Measurements from ENCODE around the gene GALNTL6. TPM values are rescaled to one million over a fixed set of nuclear protein-coding genes. Genes with fewer than 3 reads are reported as not detected.

GALNTL6 gene
- total and polyA plus RNA-seq, 3 donors from 2014 or later = 2.9 to 6.2 (median 4.9) TPM

GRCh38 chr4:172035562-172035961, 222.4 kb downstream of the GALNTL6 start:
- WGBS, 2 donors = 87 to 96% methylated on average over 2 of the region's 2 CpGs

GRCh38 chr4:172040766-172041165, 227.6 kb downstream of the GALNTL6 start:
- no peaks in the 10 kb centered on the region for H3K9me3 ChIP-seq
- TF ChIP-seq CTCF (IDR thresholded peaks at IDR 0.05) = no peak
- TF ChIP-seq POLR2A (IDR thresholded peaks at IDR 0.05) = no peak
- no peaks in the 10 kb centered on the region for H3K27me3 ChIP-seq
- no peak for DNase-seq
- no peaks in the 10 kb centered on the region for H3K36me3 ChIP-seq (ENCODE audit: low read depth, missing control alignments)
- no peaks in the 10 kb centered on the region for H3K4me1 ChIP-seq
- intact Hi-C loops (cut with DNase I; ENCODE audit: low total_unique reads) = no loop called here
- no peak overlapping the region for H3K4me3 ChIP-seq
- H3K27ac ChIP-seq = no peak overlapping the region

More at GRCh38 chr4:172035562-172035961, 222.4 kb downstream of the GALNTL6 start:
- TF ChIP-seq POLR2A (IDR thresholded peaks at IDR 0.05) (no peak), CTCF (IDR thresholded peaks at IDR 0.05) (no peak)
- no peaks in the 10 kb centered on the region for H3K9me3 ChIP-seq
- no peaks in the 10 kb centered on the region for H3K27me3 ChIP-seq
- no peak overlapping the region for H3K4me3 ChIP-seq
- H3K4me1 ChIP-seq = no peaks in the 10 kb centered on the region
- intact Hi-C loops (cut with DNase I; ENCODE audit: low total_unique reads) = no loop called here
- no peak overlapping the region for H3K27ac ChIP-seq
- no peak for DNase-seq
- no peaks in the 10 kb centered on the region for H3K36me3 ChIP-seq (ENCODE audit: low read depth, missing control alignments)

DNA sequence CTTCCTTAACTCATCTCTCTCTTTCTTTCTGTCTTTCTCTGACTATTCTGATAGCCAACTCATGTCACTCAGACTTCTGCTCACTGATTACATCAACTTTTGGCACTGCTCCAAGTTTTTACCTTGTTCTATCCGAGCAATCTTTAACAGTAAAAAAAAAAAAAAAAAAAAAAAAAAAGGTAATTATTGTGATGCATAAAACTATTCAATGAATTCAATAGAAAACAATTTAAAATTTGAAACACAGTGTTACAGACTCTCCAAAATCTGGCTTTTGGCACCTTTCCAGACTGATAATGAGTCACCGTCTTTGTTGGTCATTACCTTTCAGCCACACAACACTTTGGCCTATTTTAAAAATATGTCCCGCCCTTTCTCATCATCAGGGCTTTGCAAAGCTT, 229.5 kb downstream of the GALNTL6 start:
- 64 to 66% methylated on average over 3 of the region's 3 CpGs for WGBS, 2 donors
- Histone ChIP-seq H3K27me3 (no peaks in the 10 kb centered on the region), H3K4me1 (no peaks in the 10 kb centered on the region), H3K36me3 (ENCODE audit: low read depth, missing control alignments) (no peaks in the 10 kb centered on the region), H3K9me3 (no peaks in the 10 kb centered on the region), H3K27ac (no peak overlapping the region), H3K4me3 (no peak overlapping the region)
- no peak for TF ChIP-seq POLR2A (IDR thresholded peaks at IDR 0.05)
- TF ChIP-seq CTCF (IDR thresholded peaks at IDR 0.05) = no peak
- DNase-seq = no peak
- intact Hi-C loops (cut with DNase I; ENCODE audit: low total_unique reads) = no loop called here

GRCh38 chr4:172045981-172046380, 232.8 kb downstream of the GALNTL6 start:
- H3K4me3 ChIP-seq = no peak overlapping the region
- 86 to 98% methylated on average over 2 of the region's 2 CpGs for WGBS, 2 donors
- no peak overlapping the region for H3K27ac ChIP-seq
- no peaks in the 10 kb centered on the region for H3K4me1 ChIP-seq
- no peaks in the 10 kb centered on the region for H3K9me3 ChIP-seq
- no peak for DNase-seq
- TF ChIP-seq POLR2A (IDR thresholded peaks at IDR 0.05) = no peak
- TF ChIP-seq CTCF (IDR thresholded peaks at IDR 0.05) = no peak
- no peaks in the 10 kb centered on the region for H3K36me3 ChIP-seq (ENCODE audit: low read depth, missing control alignments)
- intact Hi-C loops (cut with DNase I; ENCODE audit: low total_unique reads) = no loop called here
- H3K27me3 ChIP-seq = no peaks in the 10 kb centered on the region

GRCh38 chr4:172048666-172049065, 235.5 kb downstream of the GALNTL6 start:
- WGBS, 2 donors = 29 to 43% methylated on average over 1 of the region's 1 CpG
- DNase-seq = no peak
- H3K27me3 ChIP-seq = no peaks in the 10 kb centered on the region
- H3K4me3 ChIP-seq = no peak overlapping the region
- H3K9me3 ChIP-seq = no peaks in the 10 kb centered on the region
- H3K27ac ChIP-seq = no peak overlapping the region
- no peak for TF ChIP-seq CTCF (IDR thresholded peaks at IDR 0.05)
- no peak for TF ChIP-seq POLR2A (IDR thresholded peaks at IDR 0.05)
- no peaks in the 10 kb centered on the region for H3K36me3 ChIP-seq (ENCODE audit: low read depth, missing control alignments)
- no peaks in the 10 kb centered on the region for H3K4me1 ChIP-seq
- intact Hi-C loops (cut with DNase I; ENCODE audit: low total_unique reads) = no loop called here

Measured in testis (tissue), 3 donors.